ENCODE measurements around the gene DSE. TPM values are rescaled to one million over a fixed set of nuclear protein-coding genes. Genes with fewer than 3 reads are reported as not detected.
A peak's percentile ranks its signal among the peaks of the same experiment; 100 is the strongest.

Gene DSE
- total RNA-seq, 2 experiments from 2014 or later = 8.3 to 8.6 TPM

DNA sequence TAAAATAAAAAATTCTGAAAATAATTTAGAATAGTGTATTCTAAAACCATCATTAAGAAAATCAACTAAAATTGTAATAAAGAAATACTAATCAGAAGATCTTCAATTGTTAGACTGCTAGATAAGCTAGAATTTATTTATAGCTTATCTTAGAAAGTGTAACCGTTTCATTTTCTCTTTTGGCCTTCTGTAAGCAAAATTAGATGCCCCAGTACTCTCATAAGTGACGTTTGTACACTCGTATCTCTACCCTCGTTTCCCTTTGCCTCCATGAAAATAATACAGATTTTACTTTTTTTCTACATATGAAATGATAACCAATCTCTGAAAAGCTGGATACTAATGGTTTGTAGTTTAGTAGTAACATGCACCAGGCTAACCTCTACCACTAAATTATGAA, 19.8 kb downstream of the DSE start:
- no peak overlapping the region for H3K27ac Mint-ChIP-seq
- no peak for DNase-seq
- no peak overlapping the region for H3K4me3 Mint-ChIP-seq
- H3K27me3 Mint-ChIP-seq = no peaks in the 10 kb centered on the region
- ChIA-PET POLR2A (no interaction called here), CTCF (no interaction called here)
- intact Hi-C loops (cut with micrococcal nuclease) = no loop called here
- no peaks in the 10 kb centered on the region for H3K9me3 Mint-ChIP-seq
- H3K36me3 Mint-ChIP-seq = no peaks in the 10 kb centered on the region
- H3K4me1 Mint-ChIP-seq (ENCODE audit: low read depth) = peaks cover 45% of the 10 kb centered on the region

DNA sequence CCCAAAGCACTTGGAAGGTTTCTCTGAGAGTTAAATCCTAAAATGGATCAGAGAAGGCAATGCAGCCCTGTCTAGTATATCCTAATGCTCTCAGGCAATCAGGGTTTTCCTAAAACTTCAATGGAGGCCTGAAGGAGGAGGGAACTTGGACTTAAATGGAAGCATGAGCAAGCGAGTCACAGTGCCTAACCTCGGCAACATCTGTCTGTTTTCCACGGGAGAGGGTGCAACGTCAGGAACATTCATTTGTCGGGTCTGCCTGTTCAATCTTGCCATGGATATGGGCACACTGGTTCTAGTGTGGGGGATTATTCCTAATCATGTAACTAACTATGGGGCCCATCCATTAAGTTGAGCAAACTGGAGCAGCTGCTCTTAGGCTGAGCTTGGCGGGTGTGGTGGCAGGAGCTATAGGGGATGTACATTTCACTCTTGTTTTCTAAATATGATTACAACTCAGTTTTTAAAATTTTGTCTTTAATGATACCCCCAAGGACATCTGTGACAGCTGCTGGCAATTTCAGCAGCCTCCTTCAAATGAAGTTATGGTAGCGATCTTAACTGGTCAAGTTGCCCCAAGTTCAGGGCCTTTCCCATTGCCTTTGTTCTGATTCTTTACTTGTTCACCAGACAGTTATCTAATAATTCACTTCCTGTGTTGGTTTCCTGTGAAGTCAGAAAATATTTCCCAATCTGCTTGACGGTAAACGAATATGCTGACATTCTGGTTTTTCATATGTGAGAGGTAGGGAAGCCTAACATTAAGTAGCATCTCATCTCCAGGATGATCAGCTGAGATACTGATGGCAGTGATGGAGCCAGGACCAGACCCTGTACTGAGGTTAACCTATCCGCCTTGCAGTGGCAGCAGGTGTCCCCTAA, 21.6 kb downstream of the DSE start:
- ChIA-PET CTCF (interaction anchor here (0.8 to 1.7 kb wide), 3 partner anchors 21 to 179 kb away, joined by 3 to 4 read pairs (median 4); no protein-coding TSS in a partner anchor), POLR2A (interaction anchor here (0.9 kb wide), 1 partner anchor 43 kb away, joined by 4 read pairs; no protein-coding TSS in a partner anchor)
- Mint-ChIP-seq H3K27ac (peak overlapping the region; percentile 20), H3K27me3 (no peaks in the 10 kb centered on the region), H3K9me3 (no peaks in the 10 kb centered on the region), H3K36me3 (no peaks in the 10 kb centered on the region), H3K4me1 (ENCODE audit: low read depth) (peaks cover 36% of the 10 kb centered on the region), H3K4me3 (no peak overlapping the region)
- intact Hi-C loops (cut with micrococcal nuclease) = loop anchor here (2.0 kb wide), 1 partner anchor 22 kb away; the partner anchor contains the start of gene DSE
- no peak for DNase-seq

DNA sequence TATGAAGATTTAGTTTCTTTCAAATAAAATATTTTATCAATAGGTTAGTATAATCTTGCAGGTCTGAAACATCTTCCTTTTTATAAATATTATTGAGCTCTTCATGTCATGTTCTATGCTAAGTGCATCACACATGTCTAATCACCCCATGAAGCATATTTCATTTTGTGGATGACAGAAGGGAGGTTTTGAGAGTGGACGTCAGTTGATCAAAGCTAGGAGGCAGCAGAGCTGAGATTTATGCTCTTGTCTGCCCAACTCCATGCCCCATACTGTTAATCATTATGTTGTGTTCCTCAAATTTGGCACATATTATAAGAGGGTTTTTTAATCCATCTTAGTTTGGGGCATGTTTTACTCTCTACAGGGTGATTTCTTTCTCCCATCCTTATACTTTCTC, 22.7 kb downstream of the DSE start:
- Mint-ChIP-seq H3K9me3 (no peaks in the 10 kb centered on the region), H3K4me3 (no peak overlapping the region), H3K27ac (no peak overlapping the region), H3K4me1 (ENCODE audit: low read depth) (peaks cover 28% of the 10 kb centered on the region), H3K27me3 (no peaks in the 10 kb centered on the region), H3K36me3 (no peaks in the 10 kb centered on the region)
- ChIA-PET POLR2A (no interaction called here), CTCF (interaction anchor here (0.7 to 1.7 kb wide), 4 partner anchors 9 to 178 kb away, joined by 3 to 4 read pairs (median 4); no protein-coding TSS in a partner anchor)
- intact Hi-C loops (cut with micrococcal nuclease) = loop anchor here (2.0 kb wide), 1 partner anchor 23 kb away; the partner anchor contains the start of gene DSE
- DNase-seq = no peak

DNA sequence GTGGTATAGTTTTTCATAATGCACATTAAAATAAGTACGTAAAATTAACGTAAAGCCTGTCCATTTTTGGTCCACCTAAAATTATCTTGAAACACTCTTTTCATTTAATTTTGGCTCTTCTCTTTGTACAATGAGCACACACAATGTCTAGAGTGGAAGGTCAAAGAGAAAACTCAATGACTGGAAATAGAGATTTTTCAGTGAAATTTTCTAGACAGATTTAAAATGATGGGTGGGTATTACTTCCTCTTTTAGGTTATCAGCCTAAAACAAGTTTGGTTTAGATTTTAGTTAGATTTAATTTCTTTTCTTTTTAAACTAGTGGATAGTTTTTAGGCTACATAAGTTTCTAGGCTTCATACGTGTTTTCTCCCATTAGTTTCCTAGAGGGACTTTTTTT, 24.9 kb downstream of the DSE start:
- Mint-ChIP-seq H3K27ac (no peak overlapping the region), H3K9me3 (no peaks in the 10 kb centered on the region), H3K4me3 (no peak overlapping the region), H3K36me3 (peaks cover 3% of the 10 kb centered on the region), H3K4me1 (ENCODE audit: low read depth) (peaks cover 18% of the 10 kb centered on the region), H3K27me3 (no peaks in the 10 kb centered on the region)
- intact Hi-C loops (cut with micrococcal nuclease) = no loop called here
- POLR2A ChIA-PET = no interaction called here
- no peak for DNase-seq
- CTCF ChIA-PET = no interaction called here

- Mint-ChIP-seq H3K9me3 (no peaks in the 10 kb centered on the region), H3K4me1 (ENCODE audit: low read depth) (peaks cover 17% of the 10 kb centered on the region), H3K4me3 (no peak overlapping the region), H3K27ac (no peak overlapping the region), H3K27me3 (no peaks in the 10 kb centered on the region), H3K36me3 (peaks cover 3% of the 10 kb centered on the region)
- ChIA-PET POLR2A (no interaction called here), CTCF (no interaction called here)
- DNase-seq = no peak
- intact Hi-C loops (cut with micrococcal nuclease) = no loop called here
These were observed 25.7 kb downstream of the DSE start for GRCh38 chr6:116396441-116396840.

- ChIA-PET POLR2A (no interaction called here), CTCF (no interaction called here)
- H3K9me3 Mint-ChIP-seq = no peaks in the 10 kb centered on the region
- H3K27me3 Mint-ChIP-seq = no peaks in the 10 kb centered on the region
- no peak overlapping the region for H3K4me3 Mint-ChIP-seq
- no peak for DNase-seq
- peaks cover 7% of the 10 kb centered on the region for H3K4me1 Mint-ChIP-seq (ENCODE audit: low read depth)
- no peak overlapping the region for H3K27ac Mint-ChIP-seq
- intact Hi-C loops (cut with micrococcal nuclease) = no loop called here
- peaks cover 3% of the 10 kb centered on the region for H3K36me3 Mint-ChIP-seq
These were observed 27.2 kb downstream of the DSE start for GRCh38 chr6:116397914-116398313.

DNA sequence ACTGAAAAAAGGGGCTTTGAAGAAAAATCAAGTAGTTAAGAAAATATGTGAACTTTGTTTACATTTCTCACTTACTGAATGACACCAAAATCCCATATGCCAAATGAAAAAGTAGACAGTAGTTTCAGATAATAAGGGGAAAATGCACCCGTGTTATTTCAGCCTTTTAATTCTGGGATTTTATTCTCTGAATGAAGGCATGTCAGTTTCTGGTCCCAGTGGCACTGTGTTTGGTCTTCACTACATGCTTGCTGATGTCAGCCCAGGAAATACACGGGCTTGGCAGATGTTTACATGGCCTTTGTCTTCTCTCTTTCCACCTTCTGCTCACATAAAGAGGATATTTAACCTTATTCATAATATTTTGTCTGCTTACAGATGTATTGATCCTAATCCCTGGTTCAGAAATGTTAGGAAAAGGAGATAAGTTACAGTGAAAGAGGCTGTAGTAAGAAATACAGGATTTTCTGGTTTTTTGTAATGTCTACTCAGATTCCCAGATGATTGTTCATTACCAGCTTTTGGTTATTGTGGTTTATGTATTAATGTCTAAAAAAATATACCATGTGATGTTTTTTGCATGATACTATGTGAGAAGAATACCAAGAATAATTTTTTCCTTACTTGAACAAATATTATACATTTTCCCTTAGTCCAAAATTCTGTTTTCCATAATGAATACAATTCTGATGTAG, 27.7 kb downstream of the DSE start:
- CTCF ChIA-PET = no interaction called here
- H3K4me3 Mint-ChIP-seq = no peak overlapping the region
- H3K36me3 Mint-ChIP-seq = peaks cover 3% of the 10 kb centered on the region
- H3K27ac Mint-ChIP-seq = no peak overlapping the region
- no peaks in the 10 kb centered on the region for H3K9me3 Mint-ChIP-seq
- DNase-seq = no peak
- H3K27me3 Mint-ChIP-seq = no peaks in the 10 kb centered on the region
- POLR2A ChIA-PET = no interaction called here
- intact Hi-C loops (cut with micrococcal nuclease) = no loop called here
- H3K4me1 Mint-ChIP-seq (ENCODE audit: low read depth) = peaks cover 2% of the 10 kb centered on the region

DNA sequence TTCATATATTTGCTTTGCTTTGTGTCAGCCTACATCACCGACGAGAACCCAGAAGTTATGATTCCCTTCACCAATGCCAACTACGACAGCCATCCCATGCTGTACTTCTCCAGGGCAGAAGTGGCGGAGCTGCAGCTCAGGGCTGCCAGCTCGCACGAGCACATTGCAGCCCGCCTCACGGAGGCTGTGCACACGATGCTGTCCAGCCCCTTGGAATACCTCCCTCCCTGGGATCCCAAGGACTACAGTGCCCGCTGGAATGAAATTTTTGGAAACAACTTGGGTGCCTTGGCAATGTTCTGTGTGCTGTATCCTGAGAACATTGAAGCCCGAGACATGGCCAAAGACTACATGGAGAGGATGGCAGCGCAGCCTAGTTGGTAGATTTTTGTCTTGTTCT, 28.5 kb downstream of the DSE start:
- ChIA-PET CTCF (no interaction called here), POLR2A (no interaction called here)
- no peak for DNase-seq
- Mint-ChIP-seq H3K27me3 (no peaks in the 10 kb centered on the region), H3K4me3 (no peak overlapping the region), H3K9me3 (no peaks in the 10 kb centered on the region), H3K27ac (no peak overlapping the region), H3K36me3 (peaks cover 3% of the 10 kb centered on the region), H3K4me1 (ENCODE audit: low read depth) (no peaks in the 10 kb centered on the region)
- intact Hi-C loops (cut with micrococcal nuclease) = no loop called here

GRCh38 chr6:116400328-116400727, 29.6 kb downstream of the DSE start:
- ChIA-PET CTCF (no interaction called here), POLR2A (no interaction called here)
- intact Hi-C loops (cut with micrococcal nuclease) = no loop called here
- H3K27ac Mint-ChIP-seq = no peak overlapping the region
- H3K4me3 Mint-ChIP-seq = no peak overlapping the region
- no peak for DNase-seq
- peaks cover 3% of the 10 kb centered on the region for H3K36me3 Mint-ChIP-seq
- H3K4me1 Mint-ChIP-seq (ENCODE audit: low read depth) = no peaks in the 10 kb centered on the region
- no peaks in the 10 kb centered on the region for H3K27me3 Mint-ChIP-seq
- no peaks in the 10 kb centered on the region for H3K9me3 Mint-ChIP-seq

DNA sequence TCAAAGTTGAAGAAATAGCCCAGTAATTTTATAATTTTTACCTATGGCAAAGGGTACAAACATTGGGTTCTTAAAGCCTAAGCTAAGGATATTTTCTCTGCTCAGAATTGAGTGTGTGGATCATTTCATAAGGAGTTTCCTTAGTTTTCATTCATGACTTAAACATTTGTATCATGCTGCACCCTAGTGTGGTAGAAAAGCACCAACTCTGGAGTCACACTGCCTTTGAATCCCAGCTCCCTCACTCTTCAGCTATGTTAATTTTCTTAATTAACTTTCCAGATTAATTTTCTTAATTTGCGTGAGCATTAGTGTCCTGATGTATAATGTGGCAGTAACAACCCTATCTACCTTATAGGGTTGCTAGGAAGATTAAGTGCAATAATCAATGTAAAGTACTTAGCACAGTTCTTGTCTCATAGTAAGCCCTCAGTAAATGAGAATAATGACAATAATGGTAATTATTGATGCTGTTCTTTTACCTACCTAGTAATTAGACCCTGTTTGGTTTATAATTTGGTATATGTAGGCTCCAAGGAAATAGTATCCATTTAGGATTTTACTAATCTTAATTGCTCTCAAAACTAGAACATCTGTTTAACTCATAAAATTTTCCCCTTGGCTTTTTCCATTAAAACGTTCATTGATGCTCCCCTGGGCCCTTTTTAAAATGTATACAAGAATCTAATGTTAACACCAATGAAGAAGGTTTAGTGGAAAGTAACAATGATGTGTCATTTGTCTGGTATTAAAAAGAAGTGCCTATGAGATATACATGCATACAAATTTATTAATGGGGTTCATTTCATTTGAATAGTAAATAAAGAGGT, 31.6 kb downstream of the DSE start:
- intact Hi-C loops (cut with micrococcal nuclease) = no loop called here
- H3K27ac Mint-ChIP-seq = no peak overlapping the region
- POLR2A ChIA-PET = no interaction called here
- H3K4me1 Mint-ChIP-seq (ENCODE audit: low read depth) = peaks cover 2% of the 10 kb centered on the region
- CTCF ChIA-PET = no interaction called here
- H3K27me3 Mint-ChIP-seq = peaks cover 1% of the 10 kb centered on the region
- peaks cover 3% of the 10 kb centered on the region for H3K36me3 Mint-ChIP-seq
- no peaks in the 10 kb centered on the region for H3K9me3 Mint-ChIP-seq
- no peak overlapping the region for H3K4me3 Mint-ChIP-seq
- no peak for DNase-seq

GRCh38 chr6:116403205-116403604, 32.5 kb downstream of the DSE start:
- ChIA-PET CTCF (no interaction called here), POLR2A (no interaction called here)
- no peak overlapping the region for H3K27ac Mint-ChIP-seq
- no peak overlapping the region for H3K4me3 Mint-ChIP-seq
- peaks cover 3% of the 10 kb centered on the region for H3K36me3 Mint-ChIP-seq
- H3K4me1 Mint-ChIP-seq (ENCODE audit: low read depth) = peaks cover 2% of the 10 kb centered on the region
- DNase-seq = no peak
- intact Hi-C loops (cut with micrococcal nuclease) = no loop called here
- peaks cover 1% of the 10 kb centered on the region for H3K27me3 Mint-ChIP-seq
- H3K9me3 Mint-ChIP-seq = no peaks in the 10 kb centered on the region

DNA sequence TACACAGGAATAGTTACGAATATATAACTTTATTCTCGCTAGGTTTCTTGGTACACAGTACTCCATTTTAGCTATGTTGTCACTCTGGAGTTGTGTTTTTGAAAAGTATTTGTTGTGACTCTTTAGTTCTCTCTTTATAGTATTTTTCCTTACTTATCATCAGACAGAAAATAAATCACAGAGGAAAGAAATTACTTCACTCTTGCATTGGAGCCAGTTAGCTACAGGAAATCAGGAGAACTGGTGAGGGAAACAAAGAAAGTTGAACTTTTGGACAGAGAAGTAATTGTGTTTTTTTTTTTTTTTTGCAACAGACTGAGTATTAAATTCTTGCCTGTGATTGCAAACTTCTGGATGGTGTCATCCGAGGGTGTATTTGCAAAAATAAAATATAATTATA, 33.9 kb downstream of the DSE start:
- no peaks in the 10 kb centered on the region for H3K9me3 Mint-ChIP-seq
- H3K4me1 Mint-ChIP-seq (ENCODE audit: low read depth) = peaks cover 2% of the 10 kb centered on the region
- H3K4me3 Mint-ChIP-seq = no peak overlapping the region
- CTCF ChIA-PET = interaction anchor here (0.6 kb wide), 1 partner anchor 18 kb away, joined by 3 read pairs; no protein-coding TSS in a partner anchor
- peaks cover 1% of the 10 kb centered on the region for H3K27me3 Mint-ChIP-seq
- peaks cover 2% of the 10 kb centered on the region for H3K36me3 Mint-ChIP-seq
- DNase-seq = no peak
- POLR2A ChIA-PET = interaction anchor here (0.9 kb wide), 1 partner anchor 49 kb away, joined by 3 read pairs; no protein-coding TSS in a partner anchor
- intact Hi-C loops (cut with micrococcal nuclease) = no loop called here
- H3K27ac Mint-ChIP-seq = no peak overlapping the region

Measured in activated CD4-positive, alpha-beta memory T cell treated with anti-CD3 and anti-CD28 coated beads for 36 hours (primary cell).